ENCODE data around the gene OSBPL7. TPM values are rescaled to one million over a fixed set of nuclear protein-coding genes. Genes with fewer than 3 reads are reported as not detected.

OSBPL7 gene
- total RNA-seq, 4 donors from 2014 or later = 2.2 to 4.1 (median 3.8) TPM

DNA sequence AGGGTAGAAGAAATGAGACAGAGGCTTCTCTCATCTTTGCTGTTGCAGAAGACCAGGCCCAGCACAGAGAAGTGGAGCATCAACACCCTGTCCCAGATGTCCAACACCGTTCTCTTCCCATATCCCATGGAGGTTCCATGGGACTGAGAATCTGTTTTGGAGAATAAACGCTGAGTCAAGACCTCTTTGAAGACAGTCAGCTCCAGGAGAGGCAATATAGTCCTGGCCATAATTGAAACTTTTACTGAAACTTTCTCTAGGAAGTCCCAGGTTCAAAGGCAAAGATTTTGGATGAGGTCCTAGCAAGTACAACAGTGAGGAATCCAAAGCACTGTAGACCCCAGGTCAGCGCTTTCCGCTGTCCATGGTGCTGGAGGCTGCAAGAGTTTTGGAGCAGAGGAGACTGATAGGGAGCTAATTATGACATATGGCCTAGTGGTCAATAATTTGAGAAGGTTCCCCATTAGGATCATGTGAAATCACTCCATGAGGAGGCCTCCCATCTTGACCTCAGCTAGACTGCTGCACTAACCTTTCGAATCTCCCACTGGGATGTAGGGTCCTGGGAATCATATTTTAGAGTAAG is 36.0 kb downstream of the OSBPL7 start:
- no peak overlapping the region for H3K27ac ChIP-seq
- WGBS, 2 donors (ENCODE audit: low coverage in 1 of 2) = 24 to 45% methylated on average over 3 to 4 of the region's 5 CpGs
- peaks cover 0 to 11% (median 7%) of the 10 kb centered on the region in 3 donors for H3K4me1 ChIP-seq
- peaks cover 74% of the 10 kb centered on the region for H3K27me3 ChIP-seq
- H3K9me3 ChIP-seq = no peaks in the 10 kb centered on the region
- no peaks in the 10 kb centered on the region for H3K36me3 ChIP-seq
- TF ChIP-seq POLR2AphosphoS5 (IDR thresholded peaks at IDR 0.05) = no peak
- no peak for ATAC-seq
- no peak overlapping the region for H3K4me3 ChIP-seq

DNA sequence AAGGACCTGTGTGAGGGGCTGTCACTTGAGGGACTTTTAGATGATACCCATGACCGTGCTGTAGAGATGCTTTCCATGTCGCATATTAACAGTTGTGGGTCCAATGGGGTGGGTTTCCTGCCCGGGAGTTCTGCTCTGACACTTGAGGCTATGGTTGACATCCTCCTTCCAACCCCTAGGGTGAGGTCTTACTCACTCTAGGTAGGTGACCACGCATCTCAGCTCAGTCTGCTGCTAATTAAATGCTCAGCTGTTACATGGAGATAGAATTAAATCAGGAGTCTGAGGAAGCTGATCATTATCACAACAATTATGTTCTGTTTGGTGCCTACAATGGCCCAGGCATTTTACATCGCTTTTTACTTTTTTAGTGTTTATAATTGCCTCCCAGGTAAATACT is 40.2 kb downstream of the OSBPL7 start:
- no peaks in the 10 kb centered on the region for H3K36me3 ChIP-seq

DNA sequence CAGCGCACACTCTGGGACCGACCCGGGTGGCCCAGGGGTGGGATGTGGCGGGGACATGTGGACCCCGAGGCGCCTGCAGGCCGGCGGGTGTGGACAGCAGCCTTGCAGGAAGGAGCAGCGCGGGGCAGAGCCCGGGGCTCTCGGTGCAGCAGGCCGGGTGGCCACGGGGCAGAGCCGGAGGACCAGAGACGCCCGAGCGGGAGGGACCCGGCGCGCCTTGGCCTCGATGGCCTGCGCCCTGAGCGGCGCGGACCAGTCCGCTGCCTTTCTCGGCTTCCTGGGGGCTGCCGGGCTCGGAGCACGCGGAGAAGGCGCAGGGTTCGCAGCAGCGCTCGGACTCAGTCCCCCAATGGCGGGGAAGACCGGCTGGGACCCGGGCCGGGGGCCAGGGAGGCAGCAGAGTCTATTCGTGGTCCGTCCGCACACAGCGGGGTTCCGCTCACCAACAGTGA is 43.4 kb downstream of the OSBPL7 start:
- no peak for ATAC-seq
- H3K36me3 ChIP-seq = no peaks in the 10 kb centered on the region
- no peaks in the 10 kb centered on the region for H3K4me1 ChIP-seq
- no peak overlapping the region for H3K4me3 ChIP-seq
- H3K27me3 ChIP-seq = peaks cover 88% of the 10 kb centered on the region
- no peak overlapping the region for H3K27ac ChIP-seq
- TF ChIP-seq EP300 (IDR thresholded peaks at IDR 0.05) = no peak
- H3K9me3 ChIP-seq = no peaks in the 10 kb centered on the region
- no CpG with 5 or more reads among the region's 45 CpGs for WGBS, 2 donors (ENCODE audit: low coverage in 1 of 2)

More for the DNA sequence above, 40.2 kb downstream of the OSBPL7 start:
- 69 to 73% methylated on average over 1 to 4 of the region's 5 CpGs for WGBS, 2 donors (ENCODE audit: low coverage in 1 of 2)
- TF ChIP-seq POLR2AphosphoS5 (IDR thresholded peaks at IDR 0.05) (no peak), POLR2A (IDR thresholded peaks at IDR 0.05) (no peak), EP300 (IDR thresholded peaks at IDR 0.05) (no peak)
- TF ChIP-seq, protein P1, sequence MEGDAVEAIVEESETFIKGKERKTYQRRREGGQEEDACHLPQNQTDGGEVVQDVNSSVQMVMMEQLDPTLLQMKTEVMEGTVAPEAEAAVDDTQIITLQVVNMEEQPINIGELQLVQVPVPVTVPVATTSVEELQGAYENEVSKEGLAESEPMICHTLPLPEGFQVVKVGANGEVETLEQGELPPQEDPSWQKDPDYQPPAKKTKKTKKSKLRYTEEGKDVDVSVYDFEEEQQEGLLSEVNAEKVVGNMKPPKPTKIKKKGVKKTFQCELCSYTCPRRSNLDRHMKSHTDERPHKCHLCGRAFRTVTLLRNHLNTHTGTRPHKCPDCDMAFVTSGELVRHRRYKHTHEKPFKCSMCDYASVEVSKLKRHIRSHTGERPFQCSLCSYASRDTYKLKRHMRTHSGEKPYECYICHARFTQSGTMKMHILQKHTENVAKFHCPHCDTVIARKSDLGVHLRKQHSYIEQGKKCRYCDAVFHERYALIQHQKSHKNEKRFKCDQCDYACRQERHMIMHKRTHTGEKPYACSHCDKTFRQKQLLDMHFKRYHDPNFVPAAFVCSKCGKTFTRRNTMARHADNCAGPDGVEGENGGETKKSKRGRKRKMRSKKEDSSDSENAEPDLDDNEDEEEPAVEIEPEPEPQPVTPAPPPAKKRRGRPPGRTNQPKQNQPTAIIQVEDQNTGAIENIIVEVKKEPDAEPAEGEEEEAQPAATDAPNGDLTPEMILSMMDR (IDR thresholded peaks at IDR 0.05) = no peak
- H3K27me3 ChIP-seq = peaks cover 75% of the 10 kb centered on the region
- no peak overlapping the region for H3K4me3 ChIP-seq
- H3K27ac ChIP-seq = no peak overlapping the region
- H3K9me3 ChIP-seq = no peaks in the 10 kb centered on the region
- no peaks in the 10 kb centered on the region for H3K4me1 ChIP-seq
- no peak for ATAC-seq

DNA sequence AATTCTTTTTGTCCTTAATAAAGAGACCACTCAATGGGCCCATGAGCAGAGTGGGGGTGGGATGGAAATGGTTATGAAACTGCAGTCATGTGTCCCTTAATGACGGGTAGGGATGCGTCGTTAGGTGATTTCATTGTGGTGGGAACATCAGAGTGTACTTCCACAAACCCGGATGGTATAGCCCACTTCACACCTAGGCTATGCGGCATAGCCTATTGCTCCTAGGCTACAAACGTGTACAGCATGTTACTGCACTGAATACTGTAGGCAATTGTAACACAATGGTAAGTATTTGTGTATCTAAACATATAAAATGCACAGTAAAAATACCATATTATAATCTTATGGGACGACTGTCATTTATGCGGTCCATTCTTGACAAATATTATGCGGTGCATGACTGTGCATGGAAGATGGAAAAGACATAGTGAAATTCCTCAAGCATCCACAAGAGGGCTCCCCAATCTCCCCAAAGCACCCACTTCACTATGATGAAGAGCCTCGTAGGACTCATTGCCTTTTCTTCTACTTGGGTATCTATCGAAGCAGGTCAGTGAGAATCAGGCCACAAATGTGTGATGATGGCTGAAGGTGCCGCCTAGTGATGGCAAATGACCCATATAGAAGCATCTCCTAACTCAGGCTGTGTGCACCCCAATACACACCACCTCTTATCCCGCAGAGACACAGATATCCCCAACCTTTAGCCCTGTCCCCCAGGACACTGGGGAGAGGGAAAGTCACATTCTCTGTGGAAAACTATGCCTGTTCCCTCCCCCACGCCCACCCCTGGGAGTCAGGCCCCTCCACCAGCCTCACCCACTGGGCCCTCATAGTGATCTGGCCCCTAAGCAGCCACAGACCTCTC is 45.0 kb downstream of the OSBPL7 start:
- ATAC-seq = no peak
- Histone ChIP-seq H3K36me3 (no peaks in the 10 kb centered on the region), H3K4me1 (no peaks in the 10 kb centered on the region), H3K27me3 (peaks cover 96% of the 10 kb centered on the region), H3K4me3 (no peak overlapping the region), H3K27ac (no peak overlapping the region), H3K9me3 (peaks cover 0 to 7% (median 0%) of the 10 kb centered on the region in 3 donors)
- TF ChIP-seq, protein P1 (IDR thresholded peaks at IDR 0.05) = peak in 3 of 4 experiments; percentile 47 to 59 (median 56)
- TF ChIP-seq EP300 (IDR thresholded peaks at IDR 0.05) = no peak
- no peak for TF ChIP-seq POLR2AphosphoS5 (IDR thresholded peaks at IDR 0.05)
- no peak for TF ChIP-seq POLR2A (IDR thresholded peaks at IDR 0.05)
- WGBS, 2 donors (ENCODE audit: low coverage in 1 of 2) = 38 to 41% methylated on average over 13 to 14 of the region's 14 CpGs

DNA sequence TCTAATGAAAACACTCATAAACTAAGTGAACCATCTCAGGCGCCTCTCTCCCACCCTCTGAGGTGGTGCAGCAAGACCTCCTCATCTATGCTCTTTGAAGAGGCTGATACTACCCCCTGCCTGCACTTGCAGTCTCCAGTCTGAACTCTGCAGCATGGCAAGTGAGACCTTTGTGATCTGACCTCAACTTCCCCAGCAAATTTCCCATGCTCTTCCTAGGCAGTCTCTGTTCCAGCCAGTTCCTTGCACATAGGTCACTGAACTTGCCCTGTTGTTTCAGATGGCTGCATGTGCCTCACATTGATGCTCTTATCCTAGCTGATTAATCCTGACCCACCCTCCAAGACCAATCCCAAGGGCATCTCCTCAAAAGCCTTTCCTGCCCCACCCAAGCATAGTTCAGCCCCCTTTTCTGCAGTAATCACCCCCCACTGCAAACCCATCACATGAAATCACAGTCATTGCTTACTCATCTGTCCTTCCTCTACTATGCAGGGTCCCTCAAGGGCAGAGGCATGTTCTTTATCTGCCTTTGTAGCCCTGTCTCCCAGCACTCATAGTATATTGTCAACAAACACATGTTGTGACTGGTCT is 46.5 kb downstream of the OSBPL7 start:
- Histone ChIP-seq H3K27me3 (peaks cover 89% of the 10 kb centered on the region), H3K36me3 (no peaks in the 10 kb centered on the region), H3K9me3 (peaks cover 0 to 22% (median 0%) of the 10 kb centered on the region in 3 donors), H3K4me3 (no peak overlapping the region), H3K27ac (no peak overlapping the region), H3K4me1 (no peaks in the 10 kb centered on the region)
- TF ChIP-seq POLR2AphosphoS5 (IDR thresholded peaks at IDR 0.05) (no peak), EP300 (IDR thresholded peaks at IDR 0.05) (no peak), POLR2A (IDR thresholded peaks at IDR 0.05) (no peak)
- TF ChIP-seq, protein P1 (IDR thresholded peaks at IDR 0.05) = no peak
- 100% methylated on average over 1 of the region's 1 CpG; no CpG with 5 or more reads in 1 of the 2 donors for WGBS, 2 donors (ENCODE audit: low coverage in 1 of 2)
- ATAC-seq = no peak

Measured in gastroesophageal sphincter (tissue), 4 donors.